ENCODE results near the gene PTBP2.

GRCh38 chr1:96684744-96685143, 36.8 kb upstream of the PTBP2 start:
- TF ChIP-seq FOXA1 (IDR thresholded peaks at IDR 0.05) (no peak), SP1 (IDR thresholded peaks at IDR 0.05) (no peak), ELF4 (IDR thresholded peaks at IDR 0.05) (no peak), BHLHE40 (IDR thresholded peaks at IDR 0.05; ENCODE audit: borderline replicate concordance) (no peak)

All from HEK293T (cell line).